GM12874 (cell line): ENCODE measurements around the gene RREB1.

ENCODE experiments used
- CTCF ChIP-seq: IDR thresholded peaks from 2 replicates; pipeline ENCODE4 v1.5.1; 2011; ENCODE audit warnings: low read depth, mild to moderate bottlenecking, control low read depth, low read length, moderate library complexity; ENCODE audit not compliant: insufficient read depth

RREB1 gene

GRCh38 chr6:7156643-7157278, 49.0 kb downstream of the RREB1 start:
- TF ChIP-seq CTCF, result no peak

- no peak for TF ChIP-seq CTCF
These were observed 50.2 kb downstream of the RREB1 start for GRCh38 chr6:7157752-7158616.

GRCh38 chr6:7159790-7160525, 52.2 kb downstream of the RREB1 start:
- no peak for TF ChIP-seq CTCF

GRCh38 chr6:7161253-7161623, 53.5 kb downstream of the RREB1 start:
- TF ChIP-seq CTCF, result no peak

- TF ChIP-seq CTCF, result no peak
These were observed 54.1 kb downstream of the RREB1 start for GRCh38 chr6:7161845-7162244.

- no peak for TF ChIP-seq CTCF
These were observed 55.9 kb downstream of the RREB1 start for GRCh38 chr6:7163661-7164071.

GRCh38 chr6:7164536-7165001, 56.8 kb downstream of the RREB1 start:
- TF ChIP-seq CTCF, result no peak
